Adipose tissue (tissue), 3 donors: ENCODE measurements around the gene VSIG8. TPM values are rescaled to one million over a fixed set of nuclear protein-coding genes. Genes with fewer than 3 reads are reported as not detected.

ENCODE experiments used
- H3K27ac ChIP-seq: one replicate; pipeline ENCODE4 v1.5.1; 2013; ENCODE audit warnings: low read depth, low read length
- WGBS, 3 donors: extraction: QIAGEN DNeasy Blood & Tissue Kit; methylation state at CpG; one replicate each; pipeline ENCODE4 v1.1.7; 2013; 5-methylcytosine and 5-hydroxymethylcytosine counted together
- polyA plus RNA-seq, 3 donors: library from polyadenylated mRNA; stranded (reverse); fragments of 200-250 nt; gene quantifications; one replicate each; pipeline ENCODE4 v1.2.3, GENCODE V29; 2013
- donor health status: healthy with polysubstance abuse.
- donor health status: Bipolar disorder and iron deficiency.
- donor health status: healthy.

Gene VSIG8
- polyA plus RNA-seq, 3 donors, result 0.03 to 0.22 TPM; not detected in 1

DNA sequence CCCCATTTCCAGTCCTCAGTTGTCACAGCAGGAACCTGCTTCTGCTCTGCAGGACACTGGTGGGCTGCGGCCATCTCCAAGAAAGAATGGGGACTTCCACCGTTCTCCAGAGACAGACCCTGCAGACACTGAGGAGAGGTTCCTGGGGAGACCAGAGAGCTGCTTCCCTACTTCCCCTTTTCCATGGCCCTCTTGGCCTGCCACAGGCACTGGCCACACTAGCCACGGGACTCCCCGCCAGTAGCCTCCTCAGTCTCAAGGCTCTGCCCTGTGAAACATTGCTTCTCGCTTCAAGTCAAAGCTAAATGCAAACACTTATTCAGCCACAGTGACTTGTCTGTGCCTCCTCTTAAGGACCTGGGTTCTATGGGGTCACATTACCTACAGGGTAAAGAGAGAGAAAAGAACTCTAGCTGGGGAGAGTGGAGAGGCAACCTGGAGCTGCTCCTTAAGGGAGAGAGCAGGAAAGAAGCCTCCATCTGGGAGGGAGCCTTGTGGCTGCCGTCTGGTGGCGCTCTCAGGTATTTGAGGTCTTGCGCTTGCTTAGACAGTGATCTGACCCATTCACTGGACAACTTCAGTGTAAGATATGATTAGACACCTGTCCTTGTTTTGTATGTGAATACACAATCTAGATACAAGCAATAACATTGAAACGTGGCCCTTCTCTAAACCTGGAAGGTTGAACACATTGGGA, 41.1 kb downstream of the VSIG8 start:
- WGBS, 3 donors, result 53 to 83% (median 62%) methylated on average over 9 of the region's 9 CpGs
- H3K27ac ChIP-seq, result no peak overlapping the region

GRCh38 chr1:159817276-159818041, 45.0 kb downstream of the VSIG8 start:
- 65 to 86% (median 84%) methylated on average over 11 of the region's 11 CpGs for WGBS, 3 donors
- no peak overlapping the region for H3K27ac ChIP-seq

DNA sequence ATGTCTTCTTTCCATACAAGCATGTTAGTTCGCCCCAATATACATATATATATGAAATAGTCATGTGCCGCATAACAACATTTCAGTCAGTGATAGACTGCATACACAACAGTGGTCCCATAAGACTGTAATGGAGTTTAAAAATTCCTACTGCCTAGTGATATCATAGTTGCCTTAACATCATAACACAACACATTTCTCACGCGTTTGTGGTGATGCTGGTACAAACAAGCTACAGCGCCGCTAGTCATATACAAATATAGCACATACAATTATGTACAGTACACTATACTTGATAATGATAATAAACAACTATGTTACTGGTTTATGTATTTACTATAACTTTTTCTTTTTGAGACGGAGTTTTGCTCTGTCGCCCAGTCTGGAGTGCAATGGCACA, 46.5 kb downstream of the VSIG8 start:
- 83 to 96% (median 95%) methylated on average over 8 of the region's 8 CpGs for WGBS, 3 donors
- no peak overlapping the region for H3K27ac ChIP-seq

- WGBS, 3 donors, result 27 to 78% (median 48%) methylated on average over 2 of the region's 2 CpGs
- H3K27ac ChIP-seq, result no peak overlapping the region
Observed at GRCh38 chr1:159804924-159805323, 57.5 kb downstream of the VSIG8 start.

Other genes starting within 250 kb of the VSIG8 start
- gene CRP, start 148.1 kb downstream of the VSIG8 start, polyA plus RNA-seq, result 1 to 10 TPM in 1 of 3 donors, under 1 TPM in 1, not detected in 1; 0.07 to 4.6 TPM
- gene DUSP23, start 81.7 kb downstream of the VSIG8 start, polyA plus RNA-seq, result 100 to 1,000 TPM in 1 of 3 donors, 10 to 100 TPM in 2; 83.6 to 111 (median 90.2) TPM
- 1 to 10 TPM in 1 of 3 donors, under 1 TPM in 2; 0.08 to 1.1 (median 0.19) TPM for gene FCRL6, start 60.3 kb downstream of the VSIG8 start, polyA plus RNA-seq
- gene SLAMF8, start 35.8 kb downstream of the VSIG8 start, polyA plus RNA-seq, result 1 to 10 TPM; 1.0 to 3.1 (median 2.7) TPM
- 1 to 10 TPM in 1 of 3 donors, under 1 TPM in 1, not detected in 1; 0.33 to 1.1 TPM for gene CFAP45, start 37.5 kb upstream of the VSIG8 start, polyA plus RNA-seq
- 100 to 1,000 TPM; 273 to 442 (median 340) TPM for gene TAGLN2, start 62.9 kb upstream of the VSIG8 start, polyA plus RNA-seq
- gene IGSF9, start 83.0 kb upstream of the VSIG8 start, polyA plus RNA-seq, result 1 to 10 TPM in 2 of 3 donors, under 1 TPM in 1; 0.56 to 1.6 (median 1.4) TPM
- gene SLAMF9, start 91.6 kb upstream of the VSIG8 start, polyA plus RNA-seq, result under 1 TPM in 1 of 3 donors, not detected in 2; 0.12 TPM
- 1 to 10 TPM in 2 of 3 donors, under 1 TPM in 1; 0.90 to 4.1 (median 2.4) TPM for gene PIGM, start 169.3 kb upstream of the VSIG8 start, polyA plus RNA-seq
- gene KCNJ10, start 207.5 kb upstream of the VSIG8 start, polyA plus RNA-seq, result under 1 TPM in 2 of 3 donors, not detected in 1; 0.09 to 0.12 TPM
- under 1 TPM in 1 of 3 donors, not detected in 2; 0.03 TPM for gene KCNJ9, start 218.9 kb upstream of the VSIG8 start, polyA plus RNA-seq
- gene IGSF8, start 236.0 kb upstream of the VSIG8 start, polyA plus RNA-seq, result 10 to 100 TPM; 13.8 to 24.8 (median 23.9) TPM